NCI-H1048 (cell line): ENCODE results near the gene GDPD2.
"Not testable (repeated sequence)": the region's sequence is repeated elsewhere in the genome, so short reads cannot be mapped to it uniquely, and the experiment has no call there.

Experiments used
- DNase-seq: peaks from one replicate; lab custom pipeline; 2025; lab: John Stamatoyannopoulos, UW

The GDPD2 gene

DNA sequence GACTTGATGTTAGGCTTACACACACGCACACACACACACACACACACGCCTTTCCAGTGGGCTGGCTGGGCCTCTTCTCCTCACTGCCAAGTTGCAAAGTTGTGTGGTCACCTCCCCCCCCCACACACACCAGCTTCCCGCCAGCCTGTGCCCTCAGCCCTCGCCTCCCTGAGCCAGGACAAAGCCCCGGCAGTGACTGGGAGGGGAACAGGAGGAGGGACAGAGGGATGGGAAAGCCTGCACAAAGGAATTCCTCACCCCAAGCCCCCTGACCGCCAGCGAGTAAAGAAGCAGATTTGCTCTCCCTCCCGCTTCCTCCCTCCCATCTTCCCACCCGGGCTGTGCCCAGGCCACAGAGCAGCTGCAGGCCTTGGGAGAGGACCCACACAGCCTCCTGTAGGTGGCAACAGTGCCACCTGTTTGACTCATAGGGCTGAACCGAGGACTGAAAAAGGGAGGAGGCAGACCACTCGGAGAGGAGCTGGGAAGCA lies at the start of gene GDPD2:
TSS of gene GDPD2 (plus strand) at position 464 of the 491 bp plus-strand sequence. CDS start 1,671 bp downstream, outside the sequence.
- DNase-seq = no peak

DNA sequence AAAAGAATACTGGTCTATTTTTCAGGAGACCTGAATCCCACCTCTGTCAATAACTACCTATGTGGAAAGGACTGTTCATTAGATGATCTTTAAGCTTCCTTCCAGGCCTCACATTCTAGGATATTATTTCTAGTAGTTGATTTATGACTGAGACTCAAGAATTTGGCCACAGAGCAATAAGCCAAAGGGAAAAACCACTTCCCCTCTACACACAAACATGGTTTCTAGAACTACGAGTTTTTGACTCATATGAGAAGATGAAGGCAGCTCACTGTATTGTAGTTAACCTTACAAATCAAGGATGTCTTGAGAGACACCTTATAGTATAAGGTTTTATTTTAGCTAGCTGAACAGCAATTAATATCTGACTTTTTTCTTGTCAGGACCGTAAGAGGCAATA lies 36.9 kb upstream of the GDPD2 start:
- DNase-seq = no peak

DNA sequence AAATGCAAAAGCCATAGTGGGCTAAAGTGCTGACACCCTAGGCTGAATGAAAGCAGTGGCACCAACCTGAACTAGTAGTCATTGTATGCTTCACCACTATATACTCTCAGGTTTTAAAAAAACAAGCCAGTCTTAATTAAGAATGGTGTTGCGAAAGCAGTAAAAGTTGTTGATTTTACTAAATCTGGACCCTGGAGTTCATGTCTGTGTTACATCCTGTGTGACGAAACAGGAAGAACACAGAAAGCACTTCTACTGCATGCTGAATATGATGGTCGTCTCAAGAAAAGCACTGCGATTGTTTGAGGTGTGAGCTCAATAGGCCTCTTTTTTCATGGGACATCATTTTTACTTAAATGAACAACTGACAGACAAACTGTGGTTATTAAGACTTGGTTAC lies 24.2 kb upstream of the GDPD2 start:
- DNase-seq = no peak

DNA sequence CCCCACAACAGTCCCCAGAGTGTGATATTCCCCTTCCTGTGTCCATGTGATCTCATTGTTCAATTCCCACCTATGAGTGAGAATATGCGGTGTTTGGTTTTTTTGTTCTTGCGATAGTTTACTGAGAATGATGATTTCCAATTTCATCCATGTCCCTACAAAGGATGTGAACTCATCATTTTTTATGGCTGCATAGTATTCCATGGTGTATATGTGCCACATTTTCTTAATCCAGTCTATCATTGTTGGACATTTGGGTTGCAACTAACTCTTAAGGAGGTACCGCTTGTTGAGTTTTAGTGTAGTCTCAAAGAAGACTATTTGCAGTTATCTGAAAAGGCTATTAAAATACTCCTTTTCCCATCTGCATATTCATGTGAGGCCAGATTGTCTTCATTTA lies 22.9 kb upstream of the GDPD2 start:
- not testable (repeated sequence) for DNase-seq

DNA sequence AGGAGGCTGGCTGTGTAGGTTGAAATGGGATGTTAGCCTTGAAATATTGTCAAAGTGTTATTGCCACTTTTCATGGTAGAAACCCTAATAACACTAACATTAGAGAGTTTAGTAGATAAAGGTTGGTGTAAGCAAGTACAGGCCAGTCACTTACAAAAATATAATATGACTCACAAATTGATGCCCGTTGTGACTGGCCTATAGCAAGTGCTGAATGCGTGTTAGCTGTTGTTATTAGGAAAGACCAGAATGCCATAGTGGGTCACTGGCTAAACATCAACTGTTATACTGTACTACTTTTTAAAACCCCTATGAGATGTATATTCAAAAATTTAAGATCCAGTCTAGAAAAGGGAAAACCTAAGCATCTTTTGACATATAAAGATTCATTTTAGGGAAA lies 20.4 kb upstream of the GDPD2 start:
- no peak for DNase-seq

GRCh38 chrX:70405003-70405402 lies 18.1 kb upstream of the GDPD2 start:
- DNase-seq = no peak

DNA sequence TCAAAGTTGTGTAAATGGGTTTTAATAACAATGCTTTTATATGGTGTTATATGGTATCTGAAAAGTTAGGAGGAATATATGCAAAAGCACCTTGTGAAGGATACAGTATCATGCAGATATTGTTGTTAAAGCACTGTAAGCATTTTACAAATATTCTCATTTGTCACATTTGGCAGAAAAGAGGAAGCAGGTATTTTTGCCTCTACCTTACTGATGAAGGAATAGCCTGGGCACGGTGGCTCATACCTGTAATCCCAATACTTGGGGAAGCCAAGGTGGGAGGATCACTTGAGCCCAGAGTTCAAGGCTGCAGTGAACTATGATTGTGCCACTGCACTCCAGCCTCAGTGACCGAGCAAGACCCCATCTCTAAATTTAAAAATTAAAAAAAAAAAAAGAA lies 12.2 kb upstream of the GDPD2 start:
- no peak for DNase-seq

- DNase-seq = no peak
These were observed 11.6 kb upstream of the GDPD2 start for GRCh38 chrX:70411475-70411874.

- no peak for DNase-seq
These were observed 1.5 kb upstream of the GDPD2 start for GRCh38 chrX:70421618-70422017.

- DNase-seq = no peak
These were observed 992 bp downstream of the GDPD2 start for GRCh38 chrX:70423936-70424675.

DNA sequence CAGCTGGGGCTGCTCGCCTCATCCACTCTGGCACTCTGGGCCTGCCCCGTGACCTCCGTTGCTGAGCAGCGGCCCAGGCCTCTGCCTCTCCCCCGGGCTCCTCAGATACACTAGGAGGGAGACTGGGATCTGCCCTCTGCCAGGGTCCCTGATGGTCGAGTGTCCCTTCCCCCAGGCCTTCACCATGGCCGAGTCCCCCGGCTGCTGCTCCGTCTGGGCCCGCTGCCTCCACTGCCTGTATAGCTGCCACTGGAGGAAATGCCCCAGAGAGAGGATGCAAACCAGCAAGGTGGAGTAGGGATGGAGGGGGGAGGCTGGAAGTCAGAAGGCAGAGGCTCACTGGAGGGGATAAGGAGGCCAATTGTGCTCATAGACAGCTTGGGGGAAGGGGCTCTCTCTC lies 1.7 kb downstream of the GDPD2 start:
- DNase-seq = no peak

DNA sequence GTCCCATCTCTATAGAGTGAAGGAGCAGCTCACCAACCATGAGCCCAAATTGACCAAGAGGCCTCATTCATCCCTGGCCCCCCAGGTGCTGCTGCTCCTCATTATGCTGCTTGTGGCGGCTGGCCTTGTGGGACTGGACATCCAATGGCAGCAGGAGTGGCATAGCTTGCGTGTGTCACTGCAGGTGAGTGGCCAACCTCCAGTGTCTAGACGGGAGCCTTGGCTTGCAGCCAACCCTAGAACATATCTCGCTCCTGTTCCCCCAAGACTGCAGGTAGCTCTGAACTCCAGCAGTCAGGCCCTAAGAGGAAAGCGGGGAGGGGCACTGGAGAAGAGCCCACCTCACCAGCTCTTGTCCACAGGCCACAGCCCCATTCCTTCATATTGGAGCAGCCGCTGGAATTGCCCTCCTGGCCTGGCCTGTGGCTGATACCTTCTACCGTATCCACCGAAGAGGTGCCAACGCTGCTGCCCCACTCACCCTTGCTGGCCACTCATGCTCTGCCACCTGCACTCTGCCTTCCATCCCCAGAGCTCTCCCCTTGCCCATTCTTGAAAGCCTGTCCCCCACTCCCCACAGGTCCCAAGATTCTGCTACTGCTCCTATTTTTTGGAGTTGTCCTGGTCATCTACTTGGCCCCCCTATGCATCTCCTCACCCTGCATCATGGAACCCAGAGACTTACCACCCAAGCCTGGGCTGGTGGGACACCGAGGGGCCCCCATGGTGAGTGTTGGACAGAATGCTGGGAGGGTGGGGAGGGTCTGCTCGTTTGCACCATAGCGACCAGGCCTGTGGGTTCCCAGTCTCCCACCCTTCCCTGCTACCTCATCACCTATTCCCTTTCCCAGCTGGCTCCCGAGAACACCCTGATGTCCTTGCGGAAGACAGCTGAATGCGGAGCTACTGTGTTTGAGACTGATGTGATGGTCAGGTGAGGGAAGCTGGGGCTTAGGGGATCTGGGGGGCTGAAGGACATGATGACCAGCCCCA lies 3.5 kb downstream of the GDPD2 start:
- DNase-seq = no peak

DNA sequence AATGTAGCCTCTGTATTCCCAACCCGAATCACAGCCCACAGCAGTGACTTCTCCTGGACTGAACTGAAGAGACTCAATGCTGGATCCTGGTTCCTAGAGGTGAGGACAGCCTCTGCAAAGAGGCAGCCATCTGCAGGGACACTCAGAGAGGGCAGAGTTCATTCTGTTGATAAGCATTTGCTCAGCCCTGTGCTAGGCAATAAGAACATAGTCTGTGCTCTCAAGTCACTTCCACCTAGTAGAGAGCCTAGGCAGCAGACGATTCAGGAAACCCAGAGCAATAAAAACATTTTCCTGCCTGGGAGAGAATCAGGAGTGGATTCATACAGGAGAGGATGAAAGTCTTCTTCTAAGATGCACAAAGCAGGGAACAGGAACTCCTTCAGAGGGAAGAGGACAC lies 4.3 kb downstream of the GDPD2 start:
- DNase-seq = no peak

GRCh38 chrX:70429759-70430158 lies 6.6 kb downstream of the GDPD2 start:
- no peak for DNase-seq

- no peak for DNase-seq
These were observed 10.1 kb downstream of the GDPD2 start for GRCh38 chrX:70432936-70433847.

DNA sequence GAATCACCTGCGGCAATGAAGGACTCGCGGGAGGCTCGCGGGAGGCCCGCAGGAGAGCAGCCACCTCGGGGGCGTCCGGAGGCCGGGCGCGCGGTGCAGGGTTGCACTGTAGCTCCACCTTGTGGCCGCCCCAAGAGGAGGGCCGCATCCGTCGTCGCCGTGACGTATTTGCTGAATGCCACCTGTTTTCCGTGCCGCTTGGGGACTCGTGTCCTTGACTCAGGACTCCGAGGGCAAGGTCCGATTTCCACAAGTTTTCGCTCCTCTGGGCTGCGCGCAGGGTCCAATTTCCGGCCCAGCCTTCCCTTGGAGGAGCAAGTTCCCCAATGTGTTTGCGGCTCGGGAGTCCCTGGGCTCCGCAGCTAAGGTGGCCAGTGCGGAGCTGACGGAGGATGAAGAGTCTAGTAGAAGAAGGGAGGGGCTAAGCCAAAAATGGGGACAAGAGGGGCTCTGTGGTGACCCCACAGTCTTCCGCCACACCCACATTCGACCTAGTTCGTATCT lies 10.8 kb downstream of the GDPD2 start:
- no peak for DNase-seq

DNA sequence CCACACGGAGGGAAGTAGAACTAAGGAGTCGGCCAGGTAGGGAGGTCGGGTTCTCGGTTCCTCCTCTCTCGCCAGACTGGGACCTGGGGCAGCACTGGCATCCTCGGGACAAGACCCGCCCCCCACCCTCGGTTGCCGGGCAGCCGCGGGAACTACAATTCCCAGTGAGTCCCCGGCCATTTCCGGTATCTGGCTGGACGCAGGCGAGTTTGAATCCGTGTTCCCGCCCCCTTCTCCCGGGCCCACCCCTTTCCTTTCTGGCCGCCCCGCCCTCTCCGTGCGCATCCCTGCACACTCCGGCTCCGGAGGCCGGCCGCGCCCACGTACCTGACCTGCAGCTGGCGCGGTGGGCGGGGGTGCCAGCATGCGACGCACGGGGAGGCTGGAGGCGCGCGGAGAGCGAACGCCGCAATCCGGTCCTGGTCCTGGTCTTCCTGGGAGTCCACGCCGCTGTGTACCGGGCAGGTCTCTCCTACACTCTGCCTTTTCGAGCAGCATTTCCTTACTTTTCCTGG lies 11.3 kb downstream of the GDPD2 start:
- peak; percentile 51 for DNase-seq

DNA sequence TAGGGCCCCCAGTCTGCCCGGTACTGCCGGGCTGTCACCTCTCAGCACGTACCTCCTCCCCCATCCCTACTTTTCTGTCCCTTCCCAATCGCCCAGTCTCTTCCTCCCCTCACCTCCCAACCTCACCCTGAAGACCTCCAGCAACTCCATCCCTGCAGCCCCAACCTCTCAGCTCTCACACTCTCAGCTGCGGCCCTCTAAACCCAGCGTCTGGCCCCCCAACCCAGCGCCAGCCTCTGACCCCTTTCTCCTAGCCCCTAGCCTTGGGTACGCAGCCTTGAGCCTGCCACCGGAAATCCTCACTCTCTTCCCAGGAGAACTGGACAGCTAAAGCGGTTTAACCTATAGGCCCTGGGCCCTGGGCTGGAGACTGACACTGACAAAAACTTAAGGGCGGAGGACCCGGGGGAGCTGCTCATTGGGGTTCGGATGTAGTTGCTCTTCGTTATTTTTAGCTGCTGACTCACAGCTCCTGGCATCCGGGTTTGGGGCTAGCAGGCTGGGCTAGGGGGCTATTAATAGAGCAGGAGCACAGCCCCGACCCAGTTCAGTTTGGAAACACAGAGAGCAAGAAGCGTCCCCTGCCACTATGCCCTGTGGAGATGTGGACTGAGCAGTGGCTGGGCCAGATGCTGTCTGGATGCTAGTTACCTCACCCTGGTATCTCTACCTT lies 11.9 kb downstream of the GDPD2 start:
- DNase-seq = no peak

- DNase-seq = no peak
These were observed 13.2 kb downstream of the GDPD2 start for GRCh38 chrX:70436343-70436742.

DNA sequence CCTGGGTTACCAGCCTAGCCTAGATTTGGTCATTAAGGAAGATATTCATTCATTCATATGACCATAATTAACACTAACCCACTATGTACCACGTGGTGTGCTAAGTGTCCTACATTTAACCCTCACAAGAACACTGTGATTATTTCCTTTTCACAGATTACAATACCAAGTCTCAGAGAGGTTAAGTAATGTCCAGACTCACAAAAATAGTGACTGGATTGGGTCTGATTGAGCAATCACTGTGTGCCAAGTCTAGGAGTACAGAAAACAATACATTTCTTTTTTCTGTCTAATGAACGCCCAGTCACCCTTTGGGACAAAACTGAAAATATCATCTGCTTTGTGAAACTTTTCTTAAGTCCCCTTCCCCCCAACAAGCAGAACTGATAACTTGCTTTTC lies 13.9 kb downstream of the GDPD2 start:
- no peak for DNase-seq
